K562 (cell line): ENCODE results near the gene EHD3. TPM values are rescaled to one million over a fixed set of nuclear protein-coding genes. Genes with fewer than 3 reads are reported as not detected.

Experiments
- ATAC-seq: fragments of 200-7000 bp; cut with Tn5 transposase; 3 replicates; pipeline ENCODE4 v1.9.1; 2020; ENCODE audit warnings: moderate library complexity
- BruUV-seq: library from RNA; stranded (reverse); fragments of 400-500 nt; replicated peaks from 2 replicates; lab custom pipeline; 2021; lab: Mats Ljungman, UMichigan
- CTCF ChIA-PET: fragments of 300-600 bp; formaldehyde crosslinking; extraction: SDS; loops from one replicate; lab custom pipeline; 2021; ENCODE audit warnings: low intra/inter-chr PET ratio; lab: Yijun Ruan, JAX
- POLR2A ChIA-PET: fragments of 300-600, 350-650 bp; sonication (Branson Sonifier 250); formaldehyde crosslinking; extraction: SDS; loops from one replicate; lab custom pipeline; 2021; ENCODE audit warnings: antibody characterized with exemption, inconsistent platforms; lab: Yijun Ruan, JAX
- DNase-seq, 4 experiments: peaks; one replicate each; pipeline versions ENCODE4 v3.0.0 to v3.0.0-alpha.2; 2011 to 2018; ENCODE audit warnings: low spot score in 3 of 4, mixed read lengths in 3 of 4; ENCODE audit errors: extremely low read depth in 1 of 4
- FAIRE-seq: peaks from 2 replicates; lab custom pipeline; 2011; peaks lifted over from hg19 to GRCh38; lab: Jason Lieb, UNC
- H2AFZ ChIP-seq: 2 replicates; pipeline ENCODE4 v1.6.0; 2011; ENCODE audit warnings: low read depth, low read length, control low read depth, inconsistent platforms
- H3K27ac ChIP-seq: fragments of 200-600 bp; 3 replicates; pipeline ENCODE4 v1.8.0; 2011; ENCODE audit warnings: low read depth, mild to moderate bottlenecking, control low read depth, inconsistent platforms, low read length, moderate library complexity, mixed read lengths; ENCODE audit errors: extremely low read depth
- H3K27me3 ChIP-seq, 2 experiments: fragments of 300-600 bp in 1 of 2; 2 replicates in 1 of 2; 3 replicates in 1 of 2; pipeline versions ENCODE4 v1.6.0 to v1.8.0; 2011; ENCODE audit warnings: inconsistent platforms in 2 of 2, low read length in 2 of 2, mild to moderate bottlenecking in 1 of 2, mixed read lengths in 1 of 2, moderate library complexity in 1 of 2; ENCODE audit not compliant: control insufficient read depth in 2 of 2, insufficient read depth in 2 of 2
- H3K36me3 ChIP-seq: fragments of 300-600 bp; 3 replicates; pipeline ENCODE4 v1.8.0; 2011; ENCODE audit warnings: mild to moderate bottlenecking, low read length, inconsistent platforms; ENCODE audit not compliant: control insufficient read depth, insufficient read depth
- H3K4me1 ChIP-seq, 2 experiments: fragments of 200-600 bp in 1 of 2; replicated peaks in 1 of 2; 2 replicates in 1 of 2; 3 replicates in 1 of 2; pipeline versions ENCODE4 v1.5.1 to v1.8.0; 2011; ENCODE audit warnings: inconsistent platforms in 2 of 2, low read length in 2 of 2, mild to moderate bottlenecking in 1 of 2, mixed read lengths in 1 of 2, moderate library complexity in 1 of 2; ENCODE audit not compliant: control insufficient read depth in 2 of 2, insufficient read depth in 2 of 2
- H3K4me2 ChIP-seq: 2 replicates; pipeline ENCODE4 v1.6.1; 2011; ENCODE audit warnings: low read length, control low read depth, inconsistent platforms, mixed read lengths; ENCODE audit not compliant: insufficient read depth
- H3K4me3 ChIP-seq: fragments of 200-600 bp; sonication (generic), shearing (Covaris generic); 2 replicates; pipeline ENCODE4 v1.5.1; 2016; ENCODE audit warnings: control low read depth, inconsistent platforms
- H3K79me2 ChIP-seq: fragments of 200-600 bp; 3 replicates; pipeline ENCODE4 v1.8.0; 2011; ENCODE audit warnings: low read length, inconsistent platforms; ENCODE audit not compliant: control insufficient read depth, insufficient read depth
- H3K9ac ChIP-seq, 2 experiments: 2 replicates each; pipeline versions ENCODE4 v1.6.0 to v1.6.1; 2011; ENCODE audit warnings: low read depth in 2 of 2, low read length in 2 of 2, control low read depth in 1 of 2, inconsistent platforms in 1 of 2, mild to moderate bottlenecking in 1 of 2, mixed read lengths in 1 of 2; ENCODE audit not compliant: insufficient read depth in 1 of 2
- H3K9me1 ChIP-seq: one replicate; pipeline ENCODE4 v1.6.0; 2011; ENCODE audit warnings: inconsistent platforms, mild to moderate bottlenecking, low read length, moderate library complexity; ENCODE audit not compliant: control insufficient read depth, insufficient read depth
- H3K9me3 ChIP-seq: replicated peaks from 2 replicates; pipeline ENCODE4 v1.5.1; 2011; ENCODE audit warnings: low read depth, low read length, inconsistent platforms; ENCODE audit not compliant: control insufficient read depth, insufficient read depth
- H4K20me1 ChIP-seq: replicated peaks from 2 replicates; pipeline ENCODE4 v1.6.1; 2011; ENCODE audit warnings: low read length, inconsistent platforms, mixed read lengths; ENCODE audit not compliant: control insufficient read depth, insufficient read depth
- DMBX1 ChIP-seq: fragments of 250-450 bp; sonication (Bioruptor Pico); IDR thresholded peaks from 2 replicates; pipeline ENCODE4 v1.8.0; 2022; ENCODE audit warnings: inconsistent platforms, mild to moderate bottlenecking, moderate library complexity, borderline replicate concordance
- ELF1 ChIP-seq: fragments of 200-800 bp; sonication (Bioruptor generic); IDR thresholded peaks from 2 replicates; pipeline ENCODE4 v1.6.1; 2016; ENCODE audit warnings: missing genetic modification characterization, missing compliant biosample characterization
- FOXP1 ChIP-seq: sonication (generic); formaldehyde crosslinking; IDR thresholded peaks from 2 replicates; pipeline ENCODE4 v1.8.0; 2022; ENCODE audit warnings: mild to moderate bottlenecking, missing genetic modification reagents
- HDAC6 ChIP-seq: IDR thresholded peaks from 2 replicates; pipeline ENCODE4 v1.6.1; 2012; ENCODE audit warnings: low read depth, mild to moderate bottlenecking, control low read depth, inconsistent platforms, low read length, moderate library complexity
- KLF10 ChIP-seq: fragments of 250-450 bp; sonication (Bioruptor Pico); IDR thresholded peaks from 2 replicates; pipeline ENCODE4 v1.6.1; 2021; ENCODE audit warnings: matching md5 sums
- KLF16 ChIP-seq: IDR thresholded peaks from 2 replicates; pipeline ENCODE4 v1.6.1; 2016; ENCODE audit warnings: antibody characterized with exemption
- SMARCB1 ChIP-seq: IDR thresholded peaks from 2 replicates; pipeline ENCODE4 v1.6.1; 2011; ENCODE audit warnings: improper control_type of control experiment, low read depth; ENCODE audit not compliant: insufficient read length
- SNIP1 ChIP-seq: fragments of 450-650 bp; IDR thresholded peaks from 2 replicates; pipeline ENCODE4 v1.7.1; 2017; ENCODE audit warnings: low read depth, mild to moderate bottlenecking
- TAF1 ChIP-seq: IDR thresholded peaks from 2 replicates; pipeline ENCODE4 v1.6.1; 2011; ENCODE audit warnings: mild to moderate bottlenecking, low read length, moderate library complexity; ENCODE audit not compliant: insufficient read depth, control insufficient read depth, severe bottlenecking; ENCODE audit errors: extremely low read depth
- YBX1 ChIP-seq: fragments of 450-650 bp; IDR thresholded peaks from 2 replicates; pipeline ENCODE4 v1.7.1; 2016; ENCODE audit warnings: mild to moderate bottlenecking
- WGBS: fragments of 100-300 bp; shearing (Covaris generic); methylation state at CpG from one replicate; pipeline ENCODE4 v1.1.6; 2016; ENCODE audit warnings: low coverage, mixed read lengths; ENCODE audit not compliant: insufficient coverage; ENCODE audit errors: missing lambda C conversion rate; 5-methylcytosine and 5-hydroxymethylcytosine counted together
- in situ Hi-C: fragments of 300-500 bp; cut with MboI; formaldehyde crosslinking; loops from 4 replicates; pipeline ENCODE4 v1.15.0; 2018; ENCODE audit warnings: inconsistent platforms, mixed read lengths
- intact Hi-C: fragments of 100-400 bp; cut with micrococcal nuclease; formaldehyde crosslinking; loops from 2 replicates; pipeline ENCODE4 v1.14.2; 2022
- polyA plus RNA-seq, 8 experiments: library from polyadenylated mRNA; depleted of rRNA in 4 of 8; stranded (reverse) in 5 of 8; unstranded in 3 of 8; fragments of >200 nt; fragmentation: Nextera tagmentation in 2 of 8; fragmentation: Illumina TruSeq in 1 of 8; extraction: Ambion mirVana in 2 of 8; extraction: Trizol in 1 of 8; gene quantifications; 2 replicates each; pipeline versions ENCODE4 v1.2.1 to v1.2.3, GENCODE V29; 2011 to 2014; ENCODE audit warnings: inconsistent platforms in 1 of 8, missing spikeins in 1 of 8
- total RNA-seq, 7 experiments: library from RNA; depleted of rRNA in 6 of 7; stranded (reverse); fragments of >200 nt in 6 of 7; fragmentation: Illumina TruSeq in 2 of 7; extraction: Trizol in 2 of 7; gene quantifications; 2 replicates each; pipeline versions ENCODE4 v1.2.1 to v1.2.3, GENCODE V29; 2011 to 2021; ENCODE audit warnings: low replicate concordance in 1 of 7
- TF ChIP-seq, protein P1 (sequence below): sonication (generic); formaldehyde crosslinking; IDR thresholded peaks from 2 replicates; pipeline ENCODE4 v1.8.0; 2022; ENCODE audit warnings: mild to moderate bottlenecking, missing genetic modification reagents, borderline replicate concordance
- TF ChIP-seq, protein P2 (sequence below): fragments of 250-450 bp; sonication (Bioruptor Pico); IDR thresholded peaks from 2 replicates; pipeline ENCODE4 v1.5.0; 2021; ENCODE audit warnings: mild to moderate bottlenecking, moderate library complexity
- TF ChIP-seq, protein P3 (sequence below): fragments of 450-650 bp; formaldehyde crosslinking; IDR thresholded peaks from 2 replicates; pipeline ENCODE4 v1.4.0; 2020; ENCODE audit warnings: mild to moderate bottlenecking, moderate library complexity

EHD3 gene
- total and polyA plus RNA-seq, 9 of the 15 experiments (the other 6 are each of a cell fraction or from before 2014, with no cell fraction given) = under 0.01 to 0.04 (median 0.03) TPM; not detected in 3

DNA sequence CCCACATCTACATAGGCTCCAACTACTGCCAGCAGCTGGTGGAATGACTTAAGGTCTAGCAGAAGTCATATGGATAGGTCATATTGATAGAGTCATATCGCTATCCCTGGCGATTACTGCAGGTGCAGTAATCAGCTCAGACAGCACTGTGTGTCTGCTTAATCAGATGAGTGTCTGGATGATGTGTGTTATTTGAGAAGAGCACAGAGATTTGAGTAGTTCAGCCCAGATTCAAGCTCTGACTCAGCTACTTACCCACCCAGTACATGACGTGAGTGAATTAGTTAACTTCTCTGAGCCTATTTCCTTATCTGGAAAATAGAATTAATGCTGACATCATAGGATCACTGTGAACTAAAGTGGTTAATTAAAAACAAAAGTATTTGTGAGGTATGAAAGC, 78.9 kb downstream of the EHD3 start:
- in situ Hi-C loops = no loop called here
- BruUV-seq = no TSS peak

More for the DNA sequence above, 78.9 kb downstream of the EHD3 start:
- H3K4me1 ChIP-seq = no peaks in the 10 kb centered on the region
- H3K9me1 ChIP-seq = no peaks in the 10 kb centered on the region
- DNase-seq = no peak
- no peak overlapping the region for H3K9ac ChIP-seq
- FAIRE-seq = no peak
- no peaks in the 10 kb centered on the region for H4K20me1 ChIP-seq
- no peak for ATAC-seq
- H3K36me3 ChIP-seq = no peaks in the 10 kb centered on the region
- H3K4me2 ChIP-seq = no peak overlapping the region
- H2AFZ ChIP-seq = no peak overlapping the region
- 0% methylated on average over 3 of the region's 3 CpGs for WGBS
- no peak overlapping the region for H3K4me3 ChIP-seq
- intact Hi-C loops = no loop called here
- CTCF ChIA-PET = no interaction called here
- H3K79me2 ChIP-seq = no peaks in the 10 kb centered on the region
- POLR2A ChIA-PET = no interaction called here
- no peak overlapping the region for H3K27ac ChIP-seq
- H3K27me3 ChIP-seq = no peaks in the 10 kb centered on the region
- H3K9me3 ChIP-seq = no peaks in the 10 kb centered on the region
- TF ChIP-seq SNIP1 (no peak), YBX1 (no peak), ELF1 (tag) (no peak), DMBX1 (no peak), TAF1 (no peak), KLF16 (no peak), FOXP1 (CRISPR knock-in tag) (no peak), SMARCB1 (no peak), KLF10 (CRISPR knock-in tag) (no peak), HDAC6 (no peak)
- TF ChIP-seq, protein P1, sequence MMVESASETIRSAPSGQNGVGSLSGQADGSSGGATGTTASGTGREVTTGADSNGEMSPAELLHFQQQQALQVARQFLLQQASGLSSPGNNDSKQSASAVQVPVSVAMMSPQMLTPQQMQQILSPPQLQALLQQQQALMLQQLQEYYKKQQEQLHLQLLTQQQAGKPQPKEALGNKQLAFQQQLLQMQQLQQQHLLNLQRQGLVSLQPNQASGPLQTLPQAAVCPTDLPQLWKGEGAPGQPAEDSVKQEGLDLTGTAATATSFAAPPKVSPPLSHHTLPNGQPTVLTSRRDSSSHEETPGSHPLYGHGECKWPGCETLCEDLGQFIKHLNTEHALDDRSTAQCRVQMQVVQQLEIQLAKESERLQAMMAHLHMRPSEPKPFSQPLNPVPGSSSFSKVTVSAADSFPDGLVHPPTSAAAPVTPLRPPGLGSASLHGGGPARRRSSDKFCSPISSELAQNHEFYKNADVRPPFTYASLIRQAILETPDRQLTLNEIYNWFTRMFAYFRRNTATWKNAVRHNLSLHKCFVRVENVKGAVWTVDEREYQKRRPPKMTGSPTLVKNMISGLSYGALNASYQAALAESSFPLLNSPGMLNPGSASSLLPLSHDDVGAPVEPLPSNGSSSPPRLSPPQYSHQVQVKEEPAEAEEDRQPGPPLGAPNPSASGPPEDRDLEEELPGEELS (CRISPR knock-in tag) = no peak
- TF ChIP-seq, protein P2, sequence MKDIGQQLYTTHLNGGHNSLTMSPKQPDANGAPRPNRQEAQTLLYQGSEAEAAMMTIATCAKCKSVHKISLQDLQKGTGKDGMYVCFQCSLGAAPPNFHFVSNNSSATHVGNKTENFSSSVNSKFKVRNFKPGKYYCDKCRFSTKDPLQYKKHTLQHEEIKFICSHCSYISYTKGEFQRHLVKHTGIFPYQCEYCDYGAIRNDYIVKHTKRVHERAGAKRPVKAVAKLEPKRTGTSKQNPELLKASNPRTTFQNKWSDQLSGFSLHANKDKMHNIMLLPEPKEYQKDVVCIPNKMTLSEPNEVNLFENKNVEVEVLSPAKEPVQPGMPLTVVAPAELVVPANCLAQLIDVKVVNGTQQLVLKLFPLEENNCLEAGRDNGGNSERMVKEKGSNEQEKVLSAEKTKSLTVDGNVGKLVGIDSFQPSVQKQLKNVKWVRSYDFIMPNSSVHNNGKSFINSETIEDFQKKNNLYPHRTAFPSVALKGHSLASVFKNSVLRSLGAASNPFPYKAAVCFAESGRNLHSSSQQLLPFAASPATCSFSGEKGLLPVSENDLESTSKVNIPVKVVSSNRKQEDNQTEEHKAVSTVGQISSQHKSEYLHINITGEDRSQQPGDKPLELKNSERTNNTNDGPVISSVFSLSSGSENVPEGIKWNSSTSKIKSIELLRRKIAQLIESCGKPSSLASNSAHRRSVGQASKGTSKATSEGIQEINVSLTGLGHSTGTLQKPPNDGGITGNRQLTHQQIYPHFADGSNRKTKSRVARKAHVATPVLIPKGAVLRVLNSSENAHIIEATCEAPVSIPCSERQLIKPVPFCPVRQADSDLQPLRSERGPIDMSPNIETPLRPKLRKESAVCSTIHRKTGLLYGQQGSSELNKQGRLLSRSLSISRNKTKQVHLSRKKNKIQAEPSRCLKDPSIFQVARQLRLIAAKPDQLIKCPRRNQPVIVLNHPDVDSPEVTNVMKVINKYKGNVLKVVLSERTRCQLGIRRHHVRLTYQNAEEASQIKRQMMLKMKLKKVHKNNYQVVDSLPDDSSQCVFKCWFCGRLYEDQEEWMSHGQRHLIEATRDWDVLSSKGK (CRISPR knock-in tag) = no peak
- TF ChIP-seq, protein P3, sequence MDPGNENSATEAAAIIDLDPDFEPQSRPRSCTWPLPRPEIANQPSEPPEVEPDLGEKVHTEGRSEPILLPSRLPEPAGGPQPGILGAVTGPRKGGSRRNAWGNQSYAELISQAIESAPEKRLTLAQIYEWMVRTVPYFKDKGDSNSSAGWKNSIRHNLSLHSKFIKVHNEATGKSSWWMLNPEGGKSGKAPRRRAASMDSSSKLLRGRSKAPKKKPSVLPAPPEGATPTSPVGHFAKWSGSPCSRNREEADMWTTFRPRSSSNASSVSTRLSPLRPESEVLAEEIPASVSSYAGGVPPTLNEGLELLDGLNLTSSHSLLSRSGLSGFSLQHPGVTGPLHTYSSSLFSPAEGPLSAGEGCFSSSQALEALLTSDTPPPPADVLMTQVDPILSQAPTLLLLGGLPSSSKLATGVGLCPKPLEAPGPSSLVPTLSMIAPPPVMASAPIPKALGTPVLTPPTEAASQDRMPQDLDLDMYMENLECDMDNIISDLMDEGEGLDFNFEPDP (CRISPR knock-in tag) = no peak
